NCI-H146 (cell line): Measurements from ENCODE around the gene GRID1.

Experiments
- DNase-seq: peaks from one replicate; lab custom pipeline; 2025; lab: John Stamatoyannopoulos, UW

The GRID1 gene

GRCh38 chr10:85615556-85615955, 751.0 kb downstream of the GRID1 start:
- no peak for DNase-seq

GRCh38 chr10:85614981-85615380, 751.6 kb downstream of the GRID1 start:
- no peak for DNase-seq

- DNase-seq = no peak
Observed at GRCh38 chr10:85614566-85614965, 752.0 kb downstream of the GRID1 start.

- DNase-seq = no peak
Observed at GRCh38 chr10:85613391-85613790, 753.2 kb downstream of the GRID1 start.

- no peak for DNase-seq
Observed at GRCh38 chr10:85612833-85613232, 753.8 kb downstream of the GRID1 start.

- no peak for DNase-seq
Observed at GRCh38 chr10:85612378-85612775, 754.2 kb downstream of the GRID1 start.

GRCh38 chr10:85611746-85612377, 754.7 kb downstream of the GRID1 start:
- no peak for DNase-seq

GRCh38 chr10:85611093-85611740, 755.4 kb downstream of the GRID1 start:
- no peak for DNase-seq

- DNase-seq = no peak
Observed at GRCh38 chr10:85610381-85611092, 756.1 kb downstream of the GRID1 start.

- DNase-seq = no peak
Observed at GRCh38 chr10:85609509-85609908, 757.1 kb downstream of the GRID1 start.

- no peak for DNase-seq
Observed at GRCh38 chr10:85608706-85609105, 757.9 kb downstream of the GRID1 start.

GRCh38 chr10:85607043-85607695, 759.4 kb downstream of the GRID1 start:
- DNase-seq = peak; percentile 66

GRCh38 chr10:85606401-85606800, 760.2 kb downstream of the GRID1 start:
- no peak for DNase-seq

GRCh38 chr10:85604884-85605283, 761.7 kb downstream of the GRID1 start:
- no peak for DNase-seq

- no peak for DNase-seq
Observed at GRCh38 chr10:85604136-85604725, 762.4 kb downstream of the GRID1 start.

GRCh38 chr10:85603151-85603940, 763.2 kb downstream of the GRID1 start:
- no peak for DNase-seq

GRCh38 chr10:85602713-85603112, 763.9 kb downstream of the GRID1 start:
- no peak for DNase-seq

- DNase-seq = no peak
Observed at GRCh38 chr10:85602306-85602705, 764.3 kb downstream of the GRID1 start.

- no peak for DNase-seq
Observed at GRCh38 chr10:85601526-85601925, 765.1 kb downstream of the GRID1 start.

GRCh38 chr10:85600744-85601081, 765.9 kb downstream of the GRID1 start:
- DNase-seq = no peak

- DNase-seq = no peak
Observed at GRCh38 chr10:85600026-85600743, 766.4 kb downstream of the GRID1 start.
